ENCODE results near the gene ANKRD28.

DNA sequence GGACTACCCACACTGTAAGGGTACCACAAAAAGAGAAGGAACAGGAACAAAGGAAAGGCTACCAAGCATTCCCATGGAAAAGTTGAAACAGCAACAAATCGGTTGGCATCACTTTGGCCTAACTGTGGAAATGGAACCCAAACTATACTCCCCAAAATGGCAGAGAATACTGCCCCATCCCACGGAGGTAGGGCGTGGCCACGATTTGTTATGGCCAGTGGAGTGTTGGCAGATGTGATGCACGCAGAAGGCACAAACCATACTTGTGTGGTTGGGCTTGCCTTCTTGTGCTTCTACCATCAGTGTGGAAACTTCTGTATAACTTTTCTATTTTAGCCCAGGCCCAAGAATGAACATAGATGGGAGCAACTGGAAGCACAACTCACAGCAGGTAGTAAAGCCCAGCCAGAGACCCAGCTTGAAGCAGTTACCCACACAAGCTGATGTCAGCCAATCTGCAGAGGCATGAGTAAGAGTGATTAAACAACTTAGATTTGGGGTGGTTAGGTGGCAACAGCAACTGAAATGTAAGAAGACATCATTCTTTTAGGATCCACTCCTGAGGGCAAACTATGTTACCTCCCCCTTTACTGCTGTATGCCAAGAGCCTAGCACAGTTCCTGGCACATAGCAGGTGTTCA is 132.1 kb downstream of the ANKRD28 start:
- TF ChIP-seq POLR2AphosphoS5 (IDR thresholded peaks at IDR 0.05; ENCODE audit: low read depth): no peak
- TF ChIP-seq EZH2phosphoT487 (IDR thresholded peaks at IDR 0.05; ENCODE audit: unreplicated experiment): no peak
- no peak for TF ChIP-seq REST (IDR thresholded peaks at IDR 0.05; ENCODE audit: unreplicated experiment)
- no peak for TF ChIP-seq CTCF (conservative IDR thresholded peaks at IDR 0.05; ENCODE audit: low read depth in 2 of 2)
- no peak for TF ChIP-seq EZH2 (IDR thresholded peaks at IDR 0.05; ENCODE audit: low read depth, unreplicated experiment)
- TF ChIP-seq CREB1 (CRISPR knock-in tag; IDR thresholded peaks at IDR 0.05; ENCODE audit: low read depth): no peak
- TF ChIP-seq NANOG (IDR thresholded peaks at IDR 0.05; ENCODE audit: borderline replicate concordance): no peak
- TF ChIP-seq STAT1 (IDR thresholded peaks at IDR 0.05; ENCODE audit: unreplicated experiment): no peak
- TF ChIP-seq JUNB (IDR thresholded peaks at IDR 0.05; ENCODE audit: unreplicated experiment): no peak
- TF ChIP-seq ZNF331 (CRISPR knock-in tag; IDR thresholded peaks at IDR 0.05; ENCODE audit: low read depth): no peak
- TF ChIP-seq ETS1 (IDR thresholded peaks at IDR 0.05): no peak
